HCT116 (cell line): Measurements from ENCODE around the gene HYI. TPM values are rescaled to one million over a fixed set of nuclear protein-coding genes. Genes with fewer than 3 reads are reported as not detected.

ENCODE experiments used
- ATAC-seq: fragments of 200-7000 bp; cut with Tn5 transposase; 2 replicates; pipeline ENCODE4 v1.9.1; 2020; ENCODE audit warnings: mild to moderate bottlenecking, moderate library complexity
- BruUV-seq: library from RNA; stranded (reverse); fragments of 400-500 nt; replicated peaks from 2 replicates; lab custom pipeline; 2021; lab: Mats Ljungman, UMichigan
- CTCF ChIA-PET: fragments of 300-600 bp; sonication (Branson Sonifier 250); formaldehyde crosslinking; loops from one replicate; lab custom pipeline; 2021; ENCODE audit warnings: antibody characterized with exemption; lab: Charles Lee
- POLR2A ChIA-PET: fragments of 300-600, 350-600 bp; sonication (Branson Sonifier 250); formaldehyde crosslinking; loops from one replicate; lab custom pipeline; 2021; ENCODE audit warnings: antibody characterized with exemption; lab: Charles Lee
- RAD21 ChIA-PET, 2 experiments: fragments of 300-600 bp; sonication (Branson Sonifier 250); formaldehyde crosslinking; loops; one replicate each; lab custom pipeline; 2023; ENCODE audit warnings: low total read pairs in 2 of 2; ENCODE audit not compliant: uncharacterized antibody in 2 of 2, unreplicated experiment in 2 of 2, low non-redundant PET in 1 of 2; lab: Charles Lee
- DNase-seq: peaks from one replicate; pipeline ENCODE4 v3.0.0-alpha.2; 2010; ENCODE audit warnings: low read depth, low spot score
- H2AFZ ChIP-seq: fragments of 200-600 bp; shearing (Covaris generic), sonication (generic); 2 replicates; pipeline ENCODE4 v1.6.1; 2017; ENCODE audit warnings: low read depth, mixed run types, mixed read lengths, antibody characterized with exemption, low read length; ENCODE audit not compliant: poor library complexity, severe bottlenecking
- H3K27ac ChIP-seq: 2 replicates; pipeline ENCODE4 v1.5.1; 2012; ENCODE audit warnings: low read depth, low read length
- H3K27me3 ChIP-seq: fragments of 200-600 bp; sonication (generic); 2 replicates; pipeline ENCODE4 v1.6.1; 2016; ENCODE audit warnings: mixed run types, low read length, mixed read lengths; ENCODE audit not compliant: insufficient read depth
- H3K36me3 ChIP-seq, 2 experiments: fragments of 200-500 bp in 1 of 2; fragments of 200-600 bp in 1 of 2; sonication (Bioruptor generic) in 1 of 2; sonication (generic) in 1 of 2; 2 replicates each; pipeline versions ENCODE4 v1.5.1 to v1.6.1; 2014 to 2016; ENCODE audit warnings: low read length in 2 of 2, inconsistent platforms in 1 of 2, mixed read lengths in 1 of 2, mixed run types in 1 of 2; ENCODE audit not compliant: insufficient read depth in 2 of 2, control insufficient read depth in 1 of 2
- H3K4me1 ChIP-seq, 2 experiments: fragments of 200-600 bp in 1 of 2; sonication (generic) in 1 of 2; 2 replicates each; pipeline versions ENCODE4 v1.5.1 to v1.6.1; 2012 to 2017; ENCODE audit warnings: low read length in 2 of 2, inconsistent platforms in 1 of 2, mild to moderate bottlenecking in 1 of 2, mixed read lengths in 1 of 2, mixed run types in 1 of 2, moderate library complexity in 1 of 2; ENCODE audit not compliant: insufficient read depth in 2 of 2, control insufficient read depth in 1 of 2
- H3K4me2 ChIP-seq: fragments of 200-600 bp; sonication (generic); 2 replicates; pipeline ENCODE4 v1.6.1; 2017; ENCODE audit warnings: mixed run types, low read length, mixed read lengths
- H3K4me3 ChIP-seq, 2 experiments: fragments of 200-600 bp in 1 of 2; sonication (generic) in 1 of 2; replicated peaks in 1 of 2; 2 replicates each; pipeline ENCODE4 v1.5.1; 2011 to 2016; ENCODE audit warnings: low read length in 2 of 2, control low read depth in 1 of 2, low read depth in 1 of 2, mild to moderate bottlenecking in 1 of 2, mixed read lengths in 1 of 2, mixed run types in 1 of 2
- H3K79me2 ChIP-seq: fragments of 200-600 bp; sonication (generic); 2 replicates; pipeline ENCODE4 v1.6.1; 2017; ENCODE audit warnings: mild to moderate bottlenecking, mixed run types, low read length, moderate library complexity, mixed read lengths; ENCODE audit not compliant: insufficient read depth
- H3K9ac ChIP-seq: fragments of 200-600 bp; sonication (generic); 2 replicates; pipeline ENCODE4 v1.6.1; 2016; ENCODE audit warnings: low read length, mixed read lengths
- H3K9me2 ChIP-seq: fragments of 200-600 bp; sonication (generic), shearing (Covaris generic); 2 replicates; pipeline ENCODE4 v1.6.1; 2017; ENCODE audit warnings: mixed run types, mild to moderate bottlenecking, moderate library complexity; ENCODE audit not compliant: insufficient read depth
- H3K9me3 ChIP-seq, 2 experiments: fragments of 200-500 bp in 1 of 2; fragments of 200-600 bp in 1 of 2; sonication (Bioruptor generic) in 1 of 2; sonication (generic) in 1 of 2; 2 replicates each; pipeline ENCODE4 v1.6.1; 2014 to 2017; ENCODE audit warnings: low read length in 2 of 2, mixed read lengths in 2 of 2, inconsistent platforms in 1 of 2, low read depth in 1 of 2, mild to moderate bottlenecking in 1 of 2, mixed run types in 1 of 2, moderate library complexity in 1 of 2; ENCODE audit not compliant: control insufficient read depth in 1 of 2, insufficient read depth in 1 of 2
- H4K20me1 ChIP-seq: fragments of 200-600 bp; sonication (generic), shearing (Covaris generic); 2 replicates; pipeline ENCODE4 v1.6.1; 2017; ENCODE audit warnings: mixed run types, mild to moderate bottlenecking, moderate library complexity; ENCODE audit not compliant: insufficient read depth
- CBX3 ChIP-seq: IDR thresholded peaks from 2 replicates; pipeline ENCODE4 v1.6.1; 2012; ENCODE audit warnings: low read depth
- CEBPB ChIP-seq: IDR thresholded peaks from 2 replicates; pipeline ENCODE4 v1.6.1; 2012; ENCODE audit warnings: low read depth
- EGR1 ChIP-seq: IDR thresholded peaks from 2 replicates; pipeline ENCODE4 v1.6.1; 2012; ENCODE audit warnings: low read depth
- ELF1 ChIP-seq: IDR thresholded peaks from 2 replicates; pipeline ENCODE4 v1.6.1; 2012; ENCODE audit warnings: low read depth, borderline replicate concordance
- EZH2 ChIP-seq: fragments of 200-600 bp; sonication (generic); IDR thresholded peaks from 2 replicates; pipeline ENCODE4 v1.6.1; 2017; ENCODE audit warnings: antibody characterized with exemption, mixed run types
- EZH2phosphoT487 ChIP-seq: fragments of 200-600 bp; IDR thresholded peaks from 2 replicates; pipeline ENCODE4 v1.6.1; 2018; ENCODE audit warnings: antibody characterized with exemption, borderline replicate concordance
- FOSL1 ChIP-seq: IDR thresholded peaks from 2 replicates; pipeline ENCODE4 v1.6.1; 2012; ENCODE audit warnings: low read depth
- JUND ChIP-seq: IDR thresholded peaks from 2 replicates; pipeline ENCODE4 v1.6.1; 2012
- MAX ChIP-seq: IDR thresholded peaks from 2 replicates; pipeline ENCODE4 v1.6.1; 2012
- POLR2A ChIP-seq: IDR thresholded peaks from 2 replicates; pipeline ENCODE4 v1.7.0; 2011; ENCODE audit warnings: borderline replicate concordance; ENCODE audit not compliant: insufficient read depth, insufficient read length; ENCODE audit errors: extremely low read depth
- RAD21 ChIP-seq: IDR thresholded peaks from 2 replicates; pipeline ENCODE4 v1.6.1; 2012; ENCODE audit warnings: low read depth, mild to moderate bottlenecking
- SIN3A ChIP-seq: IDR thresholded peaks from 2 replicates; pipeline ENCODE4 v1.6.1; 2012; ENCODE audit warnings: low read depth
- SRF ChIP-seq: IDR thresholded peaks from 2 replicates; pipeline ENCODE4 v1.6.1; 2012; ENCODE audit warnings: low read depth
- TCF7L2 ChIP-seq: IDR thresholded peaks from 2 replicates; pipeline ENCODE4 v1.7.0; 2011; ENCODE audit warnings: borderline replicate concordance, inconsistent platforms; ENCODE audit not compliant: insufficient read depth, insufficient read length; ENCODE audit errors: extremely low read depth
- YY1 ChIP-seq: IDR thresholded peaks from 2 replicates; pipeline ENCODE4 v1.6.1; 2011; ENCODE audit warnings: low read length, low read depth, moderate library complexity, mild to moderate bottlenecking; ENCODE audit not compliant: insufficient replicate concordance; ENCODE audit errors: extremely low read depth
- ZFX ChIP-seq: fragments of 450-650 bp; IDR thresholded peaks from 2 replicates; pipeline ENCODE4 v1.6.1; 2017
- ZNF274 ChIP-seq: fragments of 200-500 bp; sonication (Bioruptor generic); IDR thresholded peaks from 2 replicates; pipeline ENCODE4 v1.6.1; 2014; ENCODE audit warnings: mild to moderate bottlenecking, low read depth, low read length, inconsistent platforms
- intact Hi-C: fragments of 100-400 bp; cut with micrococcal nuclease; formaldehyde crosslinking; loops from 2 replicates; pipeline ENCODE4 v1.10.0; 2022
- total RNA-seq: library from RNA; stranded (reverse); gene quantifications from one replicate; pipeline ENCODE4 v1.2.1, GENCODE V29; 2021; ENCODE audit not compliant: unreplicated experiment
- TF ChIP-seq, protein P1 (sequence below): IDR thresholded peaks from 2 replicates; pipeline ENCODE4 v1.6.1; 2012; ENCODE audit warnings: low read depth
- TF ChIP-seq, protein P2 (sequence below): IDR thresholded peaks from 2 replicates; pipeline ENCODE4 v1.6.1; 2011; ENCODE audit warnings: mild to moderate bottlenecking, low read length, moderate library complexity; ENCODE audit not compliant: insufficient replicate concordance; ENCODE audit errors: extremely low read depth

The HYI gene
- total RNA-seq, 1 experiment from 2014 or later: 13.9 TPM

DNA sequence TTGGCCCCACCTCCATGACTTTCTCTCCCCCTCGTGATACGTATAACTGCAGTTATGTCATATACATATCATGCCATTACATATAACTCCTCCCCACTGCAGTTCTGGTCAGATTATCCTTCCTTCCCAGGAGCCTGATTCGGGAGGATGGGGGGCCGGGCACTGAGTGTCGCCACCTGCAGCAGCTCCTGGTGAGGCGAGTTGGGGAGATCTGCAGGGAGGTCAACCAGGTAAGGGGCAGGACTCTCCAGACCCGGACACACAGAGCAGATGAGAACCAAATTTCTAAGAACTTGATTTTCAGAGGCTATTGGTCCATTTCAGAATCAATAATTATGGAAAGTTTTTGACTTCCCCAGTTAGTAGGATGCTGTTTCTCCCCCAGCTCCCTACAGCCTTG is 19.5 kb downstream of the HYI start:
- H3K4me2 ChIP-seq: no peak overlapping the region

More for the DNA sequence above, 19.5 kb downstream of the HYI start:
- DNase-seq (no peak), ATAC-seq (no peak)
- Histone ChIP-seq H3K4me3 (no peak overlapping the region), H3K9me3 (no peaks in the 10 kb centered on the region), H2AFZ (no peak overlapping the region), H3K79me2 (no peaks in the 10 kb centered on the region), H3K4me1 (no peaks in the 10 kb centered on the region)
- CTCF ChIA-PET: no interaction called here
- POLR2A ChIA-PET: no interaction called here
- intact Hi-C loops: no loop called here
- TF ChIP-seq EZH2 (no peak), JUND (no peak), EGR1 (no peak), YY1 (no peak), ELF1 (no peak), POLR2A (no peak), FOSL1 (no peak), SIN3A (no peak), RAD21 (no peak), EZH2phosphoT487 (no peak), MAX (no peak), TCF7L2 (no peak), ZNF274 (no peak), SRF (no peak), ZFX (no peak), CBX3 (no peak), CEBPB (no peak)
- TF ChIP-seq, protein P1, sequence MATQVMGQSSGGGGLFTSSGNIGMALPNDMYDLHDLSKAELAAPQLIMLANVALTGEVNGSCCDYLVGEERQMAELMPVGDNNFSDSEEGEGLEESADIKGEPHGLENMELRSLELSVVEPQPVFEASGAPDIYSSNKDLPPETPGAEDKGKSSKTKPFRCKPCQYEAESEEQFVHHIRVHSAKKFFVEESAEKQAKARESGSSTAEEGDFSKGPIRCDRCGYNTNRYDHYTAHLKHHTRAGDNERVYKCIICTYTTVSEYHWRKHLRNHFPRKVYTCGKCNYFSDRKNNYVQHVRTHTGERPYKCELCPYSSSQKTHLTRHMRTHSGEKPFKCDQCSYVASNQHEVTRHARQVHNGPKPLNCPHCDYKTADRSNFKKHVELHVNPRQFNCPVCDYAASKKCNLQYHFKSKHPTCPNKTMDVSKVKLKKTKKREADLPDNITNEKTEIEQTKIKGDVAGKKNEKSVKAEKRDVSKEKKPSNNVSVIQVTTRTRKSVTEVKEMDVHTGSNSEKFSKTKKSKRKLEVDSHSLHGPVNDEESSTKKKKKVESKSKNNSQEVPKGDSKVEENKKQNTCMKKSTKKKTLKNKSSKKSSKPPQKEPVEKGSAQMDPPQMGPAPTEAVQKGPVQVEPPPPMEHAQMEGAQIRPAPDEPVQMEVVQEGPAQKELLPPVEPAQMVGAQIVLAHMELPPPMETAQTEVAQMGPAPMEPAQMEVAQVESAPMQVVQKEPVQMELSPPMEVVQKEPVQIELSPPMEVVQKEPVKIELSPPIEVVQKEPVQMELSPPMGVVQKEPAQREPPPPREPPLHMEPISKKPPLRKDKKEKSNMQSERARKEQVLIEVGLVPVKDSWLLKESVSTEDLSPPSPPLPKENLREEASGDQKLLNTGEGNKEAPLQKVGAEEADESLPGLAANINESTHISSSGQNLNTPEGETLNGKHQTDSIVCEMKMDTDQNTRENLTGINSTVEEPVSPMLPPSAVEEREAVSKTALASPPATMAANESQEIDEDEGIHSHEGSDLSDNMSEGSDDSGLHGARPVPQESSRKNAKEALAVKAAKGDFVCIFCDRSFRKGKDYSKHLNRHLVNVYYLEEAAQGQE: no peak
- TF ChIP-seq, protein P2, sequence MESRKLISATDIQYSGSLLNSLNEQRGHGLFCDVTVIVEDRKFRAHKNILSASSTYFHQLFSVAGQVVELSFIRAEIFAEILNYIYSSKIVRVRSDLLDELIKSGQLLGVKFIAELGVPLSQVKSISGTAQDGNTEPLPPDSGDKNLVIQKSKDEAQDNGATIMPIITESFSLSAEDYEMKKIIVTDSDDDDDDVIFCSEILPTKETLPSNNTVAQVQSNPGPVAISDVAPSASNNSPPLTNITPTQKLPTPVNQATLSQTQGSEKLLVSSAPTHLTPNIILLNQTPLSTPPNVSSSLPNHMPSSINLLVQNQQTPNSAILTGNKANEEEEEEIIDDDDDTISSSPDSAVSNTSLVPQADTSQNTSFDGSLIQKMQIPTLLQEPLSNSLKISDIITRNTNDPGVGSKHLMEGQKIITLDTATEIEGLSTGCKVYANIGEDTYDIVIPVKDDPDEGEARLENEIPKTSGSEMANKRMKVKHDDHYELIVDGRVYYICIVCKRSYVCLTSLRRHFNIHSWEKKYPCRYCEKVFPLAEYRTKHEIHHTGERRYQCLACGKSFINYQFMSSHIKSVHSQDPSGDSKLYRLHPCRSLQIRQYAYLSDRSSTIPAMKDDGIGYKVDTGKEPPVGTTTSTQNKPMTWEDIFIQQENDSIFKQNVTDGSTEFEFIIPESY: no peak
- TF ChIP-seq, all 23 proteins: peak for 0
- Histone ChIP-seq H3K27me3 (no peaks in the 10 kb centered on the region), H3K27ac (no peak overlapping the region), H3K9me2 (no peaks in the 10 kb centered on the region), H3K36me3 (peaks cover 9 to 21% of the 10 kb centered on the region in 2 experiments; a peak in 3 of 4 replicates), H3K9ac (no peak overlapping the region), H4K20me1 (no peaks in the 10 kb centered on the region)
- BruUV-seq: no TSS peak
- RAD21 ChIA-PET: no interaction called here
